Measurements from ENCODE around the gene IGFBPL1. TPM values are rescaled to one million over a fixed set of nuclear protein-coding genes. Genes with fewer than 3 reads are reported as not detected.

The IGFBPL1 gene
- total and polyA plus RNA-seq, 2 of the 8 experiments (the other 6 are each of a cell fraction or from before 2014, with no cell fraction given), result 31.3 to 33.8 TPM

GRCh38 chr9:38428062-38428461 lies 3.8 kb upstream of the IGFBPL1 start:
- H3K27me3 ChIP-seq (replicated peaks in 1 of 4; ENCODE audit: control insufficient read depth in 3 of 4, extremely low read depth in 1 of 4, insufficient read depth in 3 of 4, low read length in 3 of 4), result peaks cover 11 to 32% (median 25%) of the 10 kb centered on the region in 4 experiments
- CTCF ChIA-PET (ENCODE audit: partially characterized antibody), result interaction anchor here (0.6 to 6.2 kb wide), 7 partner anchors 9 to 285 kb away, joined by 3 to 50 read pairs (median 4); partner anchors contain the start of gene ALDH1B1
- H3K4me3 ChIP-seq (ENCODE audit: extremely low read depth in 1 of 4, insufficient read depth in 2 of 4, low read depth in 3 of 4, low read length in 4 of 4), result no peak overlapping the region
- TF ChIP-seq TAF7 (optimal IDR thresholded peaks at IDR 0.05; ENCODE audit: borderline replicate concordance, low read depth, low read length), result no peak
- no peak for TF ChIP-seq POLR2A (IDR thresholded peaks at IDR 0.05; ENCODE audit: control extremely low read depth in 1 of 2, low read depth in 2 of 2, low read length in 2 of 2)
- no peak for TF ChIP-seq SIX5 (IDR thresholded peaks at IDR 0.05; ENCODE audit: low read depth, low read length)
- TF ChIP-seq RFX5 (IDR thresholded peaks at IDR 0.05; ENCODE audit: borderline replicate concordance, low read depth, low read length), result no peak

More at GRCh38 chr9:38428062-38428461, 3.8 kb upstream of the IGFBPL1 start:
- H3K36me3 ChIP-seq (ENCODE audit: control insufficient read depth in 2 of 4, insufficient read depth in 4 of 4, low read length in 3 of 4), result no peaks in the 10 kb centered on the region
- no peak overlapping the region for H2AK5ac ChIP-seq (ENCODE audit: low read depth, low read length)
- no peak overlapping the region for H3K14ac ChIP-seq (ENCODE audit: insufficient read length)
- no peak for FAIRE-seq
- H3K79me2 ChIP-seq (ENCODE audit: control insufficient read depth in 1 of 2, insufficient read depth in 2 of 2, low read length in 2 of 2), result no peaks in the 10 kb centered on the region
- 79% methylated on average over 1 of the region's 1 CpG; no CpG with 5 or more reads in 1 of the 2 experiments for WGBS, 2 experiments (ENCODE audit: extremely low coverage in 1 of 2, insufficient coverage in 1 of 2, insufficient read length in 1 of 2, insufficient replicate concordance in 2 of 2, low coverage in 1 of 2, low lambda C conversion rate in 2 of 2, missing lambda C conversion rate in 1 of 2)
- H3K9me3 ChIP-seq (ENCODE audit: insufficient read depth in 2 of 2, low read depth in 1 of 2, low read length in 1 of 2), result no peaks in the 10 kb centered on the region
- no peak overlapping the region for H3K18ac ChIP-seq (ENCODE audit: extremely low read depth, low read length)
- no peak overlapping the region for H3K23ac ChIP-seq (ENCODE audit: insufficient read length)
- DNase-seq (ENCODE audit: low read depth in 1 of 2, low spot score in 2 of 2), result no peak
- H3K9ac ChIP-seq (replicated peaks in 1 of 4; ENCODE audit: extremely low read depth in 1 of 4, low read depth in 3 of 4, low read length in 3 of 4), result no peak overlapping the region
- no peak overlapping the region for H2BK20ac ChIP-seq (ENCODE audit: low read length)
- H3K4me1 ChIP-seq (replicated peaks in 1 of 4; ENCODE audit: control insufficient read depth in 3 of 4, insufficient read depth in 4 of 4, low read length in 3 of 4), result peaks cover 0 to 7% (median 3%) of the 10 kb centered on the region in 4 experiments; a peak in 6 of 7 replicates
- no peaks in the 10 kb centered on the region for H3K79me1 ChIP-seq (ENCODE audit: low read depth, low read length)
- no peak overlapping the region for H3K56ac ChIP-seq (replicated peaks; ENCODE audit: insufficient read length, low read depth, low read length)
- H3K27ac ChIP-seq (ENCODE audit: low read depth, low read length), result no peak overlapping the region
- POLR2A ChIA-PET (ENCODE audit: partially characterized antibody), result no interaction called here
- H3K23me2 ChIP-seq (ENCODE audit: low read depth, low read length), result peaks cover 7% of the 10 kb centered on the region; the same call in 1 of the 2 replicates
- no peak overlapping the region for H2AFZ ChIP-seq (ENCODE audit: low read length)
- no peaks in the 10 kb centered on the region for H4K20me1 ChIP-seq (replicated peaks in 1 of 2; ENCODE audit: control insufficient read depth in 1 of 2, insufficient read depth in 2 of 2, low read length in 2 of 2)
- H3K4ac ChIP-seq (replicated peaks; ENCODE audit: insufficient read length, low read depth, low read length), result no peak overlapping the region
- no peak overlapping the region for H2BK120ac ChIP-seq (replicated peaks; ENCODE audit: low read depth, low read length)
- no peak overlapping the region for H2BK15ac ChIP-seq (ENCODE audit: low read length)
- H3K4me2 ChIP-seq (ENCODE audit: insufficient read depth in 1 of 2, low read depth in 2 of 2, low read length in 2 of 2), result no peak overlapping the region
- H2BK5ac ChIP-seq (ENCODE audit: low read depth, low read length), result no peak overlapping the region
- no peak overlapping the region for H2BK12ac ChIP-seq (ENCODE audit: low read depth, low read length)
- H4K8ac ChIP-seq (ENCODE audit: extremely low read depth, insufficient read depth, low read length), result peak overlapping the region; percentile 12; the same call in 1 of the 2 replicates
- H4K5ac ChIP-seq (ENCODE audit: insufficient read length, low read depth, low read length), result no peak overlapping the region
- H4K91ac ChIP-seq (replicated peaks; ENCODE audit: insufficient read length, low read length), result no peak overlapping the region

Measured in H1 (cell line).